ENCODE measurements around the gene SLC6A11.

DNA sequence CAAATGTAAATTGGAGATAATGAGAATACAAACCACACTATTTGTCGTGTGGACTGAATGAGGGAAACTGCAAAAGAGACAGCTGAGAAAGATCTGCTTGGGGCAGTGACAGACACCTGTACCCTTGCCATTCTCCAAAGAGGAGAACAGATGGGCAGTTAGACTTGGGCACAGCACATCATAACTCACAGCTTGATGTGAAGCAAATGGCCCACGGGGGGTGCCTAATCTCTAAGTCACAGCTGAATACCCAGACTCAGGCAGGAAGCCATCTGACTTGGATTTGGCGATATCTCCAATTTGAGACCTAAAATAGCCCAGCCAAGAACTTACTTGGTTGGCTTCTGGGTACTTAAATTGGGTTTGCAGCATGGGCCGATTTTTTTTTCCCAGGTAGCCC, 10.0 kb upstream of the SLC6A11 start:
- TF ChIP-seq, protein P1, sequence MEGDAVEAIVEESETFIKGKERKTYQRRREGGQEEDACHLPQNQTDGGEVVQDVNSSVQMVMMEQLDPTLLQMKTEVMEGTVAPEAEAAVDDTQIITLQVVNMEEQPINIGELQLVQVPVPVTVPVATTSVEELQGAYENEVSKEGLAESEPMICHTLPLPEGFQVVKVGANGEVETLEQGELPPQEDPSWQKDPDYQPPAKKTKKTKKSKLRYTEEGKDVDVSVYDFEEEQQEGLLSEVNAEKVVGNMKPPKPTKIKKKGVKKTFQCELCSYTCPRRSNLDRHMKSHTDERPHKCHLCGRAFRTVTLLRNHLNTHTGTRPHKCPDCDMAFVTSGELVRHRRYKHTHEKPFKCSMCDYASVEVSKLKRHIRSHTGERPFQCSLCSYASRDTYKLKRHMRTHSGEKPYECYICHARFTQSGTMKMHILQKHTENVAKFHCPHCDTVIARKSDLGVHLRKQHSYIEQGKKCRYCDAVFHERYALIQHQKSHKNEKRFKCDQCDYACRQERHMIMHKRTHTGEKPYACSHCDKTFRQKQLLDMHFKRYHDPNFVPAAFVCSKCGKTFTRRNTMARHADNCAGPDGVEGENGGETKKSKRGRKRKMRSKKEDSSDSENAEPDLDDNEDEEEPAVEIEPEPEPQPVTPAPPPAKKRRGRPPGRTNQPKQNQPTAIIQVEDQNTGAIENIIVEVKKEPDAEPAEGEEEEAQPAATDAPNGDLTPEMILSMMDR (IDR thresholded peaks at IDR 0.05; ENCODE audit: low read length): no peak
- no peak for TF ChIP-seq EZH2 (IDR thresholded peaks at IDR 0.05; ENCODE audit: borderline replicate concordance, low read length)
